Activated CD4-positive, alpha-beta T cell treated with anti-CD3 and anti-CD28 coated beads, Interleukin-2, amount 10 ng/mL, durations not matched to agents 24 days and 14 days (primary cell): ENCODE data around the gene CTDSPL2. TPM values are rescaled to one million over a fixed set of nuclear protein-coding genes. Genes with fewer than 3 reads are reported as not detected.

ENCODE experiments used
- DNase-seq: peaks from one replicate; pipeline ENCODE4 v3.0.0; 2022
- H3K27ac Mint-ChIP-seq: one replicate; pipeline ENCODE4 v1.8.0; 2022; ENCODE audit warnings: mild to moderate bottlenecking, mixed read lengths
- H3K27me3 Mint-ChIP-seq: one replicate; pipeline ENCODE4 v1.8.0; 2022; ENCODE audit warnings: mixed read lengths
- H3K36me3 Mint-ChIP-seq: one replicate; pipeline ENCODE4 v1.8.0; 2022; ENCODE audit warnings: low read depth, mild to moderate bottlenecking, mixed read lengths
- H3K4me1 Mint-ChIP-seq: one replicate; pipeline ENCODE4 v1.8.0; 2021; ENCODE audit warnings: mixed read lengths
- H3K4me3 Mint-ChIP-seq: one replicate; pipeline ENCODE4 v1.8.0; 2022; ENCODE audit warnings: mild to moderate bottlenecking, moderate library complexity, mixed read lengths
- H3K9me3 Mint-ChIP-seq: one replicate; pipeline ENCODE4 v1.8.0; 2021; ENCODE audit warnings: mixed read lengths
- intact Hi-C: fragments of 100-400 bp; cut with micrococcal nuclease; formaldehyde crosslinking; loops from one replicate; pipeline ENCODE4 v1.15.1; 2023
- total RNA-seq: library from RNA; stranded (reverse); gene quantifications from 2 replicates; pipeline ENCODE4 v1.2.3, GENCODE V29; 2022

Gene CTDSPL2
- total RNA-seq, result 67.2 and 69.0 TPM in 2 replicates

- intact Hi-C loops, result loop anchor here (1.0 to 2.0 kb wide), 6 partner anchors 9 to 284 kb away; partner anchors contain the start of genes B2M, EIF3J, GOLM2 and PATL2
- peak within 1 kb of the TSS; percentile 93 for H3K4me3 Mint-ChIP-seq
- H3K27ac Mint-ChIP-seq, result peak within 1 kb of the TSS; percentile 100
- peaks cover 17% of the 10 kb centered on the region for H3K36me3 Mint-ChIP-seq
- H3K4me1 Mint-ChIP-seq, result peaks cover 45% of the 10 kb centered on the region
- H3K9me3 Mint-ChIP-seq, result no peaks in the 10 kb centered on the region
- DNase-seq, result peak; percentile 98
- no peaks in the 10 kb centered on the region for H3K27me3 Mint-ChIP-seq
Measured at GRCh38 chr15:44426975-44427755, at the start of gene CTDSPL2. Gene CTDSPL2 (plus strand): TSS chr15:44427629. CDS start chr15:44459015, 31,386 bp downstream.

- H3K27me3 Mint-ChIP-seq, result no peaks in the 10 kb centered on the region
- H3K4me3 Mint-ChIP-seq, result no peak overlapping the region
- H3K36me3 Mint-ChIP-seq, result peaks cover 27% of the 10 kb centered on the region
- no peak for DNase-seq
- intact Hi-C loops, result no loop called here
- H3K27ac Mint-ChIP-seq, result no peak overlapping the region
- peaks cover 5% of the 10 kb centered on the region for H3K4me1 Mint-ChIP-seq
- H3K9me3 Mint-ChIP-seq, result peaks cover 4% of the 10 kb centered on the region
Measured at GRCh38 chr15:44381236-44381635, 46.2 kb upstream of the CTDSPL2 start.

GRCh38 chr15:44385344-44385942 is 42.0 kb upstream of the CTDSPL2 start:
- Mint-ChIP-seq H3K9me3 (peaks cover 7% of the 10 kb centered on the region), H3K27ac (no peak overlapping the region), H3K36me3 (peaks cover 29% of the 10 kb centered on the region), H3K4me1 (peaks cover 5% of the 10 kb centered on the region), H3K27me3 (no peaks in the 10 kb centered on the region), H3K4me3 (no peak overlapping the region)
- intact Hi-C loops, result no loop called here
- DNase-seq, result peak; percentile 35

GRCh38 chr15:44394062-44394461 is 33.4 kb upstream of the CTDSPL2 start:
- H3K27me3 Mint-ChIP-seq, result no peaks in the 10 kb centered on the region
- peaks cover 4% of the 10 kb centered on the region for H3K36me3 Mint-ChIP-seq
- H3K4me1 Mint-ChIP-seq, result peaks cover 3% of the 10 kb centered on the region
- H3K27ac Mint-ChIP-seq, result no peak overlapping the region
- peak; percentile 42 for DNase-seq
- no peaks in the 10 kb centered on the region for H3K9me3 Mint-ChIP-seq
- intact Hi-C loops, result no loop called here
- no peak overlapping the region for H3K4me3 Mint-ChIP-seq

GRCh38 chr15:44394562-44394961 is 32.9 kb upstream of the CTDSPL2 start:
- no peaks in the 10 kb centered on the region for H3K9me3 Mint-ChIP-seq
- no peaks in the 10 kb centered on the region for H3K27me3 Mint-ChIP-seq
- no peak for DNase-seq
- H3K36me3 Mint-ChIP-seq, result peaks cover 4% of the 10 kb centered on the region
- H3K4me1 Mint-ChIP-seq, result peaks cover 3% of the 10 kb centered on the region
- intact Hi-C loops, result no loop called here
- no peak overlapping the region for H3K4me3 Mint-ChIP-seq
- no peak overlapping the region for H3K27ac Mint-ChIP-seq

GRCh38 chr15:44397869-44398268 is 29.6 kb upstream of the CTDSPL2 start:
- Mint-ChIP-seq H3K27me3 (no peaks in the 10 kb centered on the region), H3K4me3 (no peak overlapping the region), H3K9me3 (no peaks in the 10 kb centered on the region), H3K36me3 (peaks cover 7% of the 10 kb centered on the region), H3K27ac (no peak overlapping the region), H3K4me1 (peaks cover 3% of the 10 kb centered on the region)
- DNase-seq, result no peak
- intact Hi-C loops, result no loop called here

- Mint-ChIP-seq H3K4me1 (no peaks in the 10 kb centered on the region), H3K27ac (no peak overlapping the region), H3K9me3 (peaks cover 3% of the 10 kb centered on the region), H3K27me3 (no peaks in the 10 kb centered on the region), H3K4me3 (no peak overlapping the region), H3K36me3 (peaks cover 19% of the 10 kb centered on the region)
- no peak for DNase-seq
- intact Hi-C loops, result no loop called here
Measured at GRCh38 chr15:44414001-44414400, 13.4 kb upstream of the CTDSPL2 start.

- intact Hi-C loops, result loop anchor here (1.0 to 2.0 kb wide), 6 partner anchors 8 to 283 kb away; partner anchors contain the start of genes B2M, EIF3J, GOLM2 and PATL2
- Mint-ChIP-seq H3K27ac (peak overlapping the region; percentile 100), H3K9me3 (no peaks in the 10 kb centered on the region), H3K27me3 (no peaks in the 10 kb centered on the region), H3K36me3 (peaks cover 21% of the 10 kb centered on the region), H3K4me3 (peak overlapping the region; percentile 93), H3K4me1 (peaks cover 42% of the 10 kb centered on the region)
- peak; percentile 61 for DNase-seq
Measured at GRCh38 chr15:44427756-44428724, 611 bp downstream of the CTDSPL2 start.

GRCh38 chr15:44435893-44436667 is 8.7 kb downstream of the CTDSPL2 start:
- Mint-ChIP-seq H3K27ac (peak overlapping the region; percentile 21), H3K4me1 (peaks cover 31% of the 10 kb centered on the region), H3K4me3 (no peak overlapping the region), H3K9me3 (no peaks in the 10 kb centered on the region), H3K27me3 (no peaks in the 10 kb centered on the region), H3K36me3 (peaks cover 34% of the 10 kb centered on the region)
- intact Hi-C loops, result loop anchor here (1.0 kb wide), 1 partner anchor 9 kb away; the partner anchor contains the start of gene CTDSPL2
- no peak for DNase-seq

GRCh38 chr15:44438402-44438801 is 11.0 kb downstream of the CTDSPL2 start:
- Mint-ChIP-seq H3K27me3 (no peaks in the 10 kb centered on the region), H3K27ac (peak overlapping the region; percentile 10), H3K9me3 (no peaks in the 10 kb centered on the region), H3K36me3 (peaks cover 34% of the 10 kb centered on the region), H3K4me3 (no peak overlapping the region), H3K4me1 (peaks cover 38% of the 10 kb centered on the region)
- DNase-seq, result no peak
- intact Hi-C loops, result no loop called here

GRCh38 chr15:44441095-44441501 is 13.7 kb downstream of the CTDSPL2 start:
- Mint-ChIP-seq H3K36me3 (peaks cover 35% of the 10 kb centered on the region), H3K27me3 (no peaks in the 10 kb centered on the region), H3K27ac (peak overlapping the region; percentile 34), H3K9me3 (no peaks in the 10 kb centered on the region), H3K4me3 (no peak overlapping the region), H3K4me1 (peaks cover 34% of the 10 kb centered on the region)
- intact Hi-C loops, result no loop called here
- DNase-seq, result no peak

- no peak for DNase-seq
- no peaks in the 10 kb centered on the region for H3K9me3 Mint-ChIP-seq
- no peak overlapping the region for H3K4me3 Mint-ChIP-seq
- peaks cover 20% of the 10 kb centered on the region for H3K4me1 Mint-ChIP-seq
- H3K27ac Mint-ChIP-seq, result no peak overlapping the region
- intact Hi-C loops, result no loop called here
- H3K27me3 Mint-ChIP-seq, result no peaks in the 10 kb centered on the region
- H3K36me3 Mint-ChIP-seq, result peaks cover 41% of the 10 kb centered on the region
Measured at GRCh38 chr15:44443515-44443914, 16.1 kb downstream of the CTDSPL2 start.
